Stimulated activated CD8-positive, alpha-beta memory T cell treated with anti-CD3 and anti-CD28 coated beads, Interleukin-4, amount 100 ng/mL, for 1 hour (primary cell): Measurements from ENCODE around the gene LINGO3.

Experiments used
- DNase-seq, 2 donors: peaks; one replicate each; pipeline ENCODE4 v3.0.0-alpha.2; 2020; ENCODE audit warnings: low read depth in 2 of 2, low spot score in 1 of 2

The LINGO3 gene

DNA sequence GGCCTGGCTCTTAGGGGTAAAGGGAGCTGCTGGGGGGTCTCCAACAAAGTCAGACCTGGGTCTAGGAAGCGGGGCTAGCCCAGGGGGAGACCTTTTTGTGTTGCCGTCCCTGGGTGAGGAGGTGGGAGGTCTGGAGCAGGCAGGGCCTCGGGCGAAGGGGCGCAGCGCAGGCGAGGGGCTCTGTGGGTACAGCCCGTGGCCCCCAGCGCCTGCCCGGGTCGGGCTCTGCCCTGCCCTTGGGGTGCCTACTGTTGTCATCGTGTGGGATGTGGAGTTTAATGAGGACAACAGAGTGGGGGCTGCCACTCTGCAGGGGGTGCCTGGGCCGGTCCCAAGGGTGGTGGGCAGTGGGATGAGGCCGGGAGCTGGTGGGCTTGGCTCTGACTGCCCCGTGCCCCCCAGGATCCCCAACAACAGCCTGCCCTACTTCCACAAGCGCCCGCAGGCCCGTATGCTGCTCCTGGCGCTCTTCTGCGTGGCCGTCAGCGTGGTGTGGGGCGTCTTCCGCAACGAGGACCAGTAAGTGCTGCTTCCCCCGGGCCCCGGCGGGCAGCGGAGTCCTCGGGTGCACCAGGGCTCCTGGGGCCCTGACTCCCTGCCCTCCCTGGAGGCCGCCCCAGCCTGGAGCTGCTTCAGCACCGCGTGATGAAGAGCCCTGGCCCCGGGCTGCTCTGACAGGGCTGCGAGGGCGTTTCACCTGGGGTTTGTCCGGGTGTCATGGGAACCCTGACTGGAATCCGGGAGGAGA lies 32.7 kb upstream of the LINGO3 start:
- no peak for DNase-seq

DNA sequence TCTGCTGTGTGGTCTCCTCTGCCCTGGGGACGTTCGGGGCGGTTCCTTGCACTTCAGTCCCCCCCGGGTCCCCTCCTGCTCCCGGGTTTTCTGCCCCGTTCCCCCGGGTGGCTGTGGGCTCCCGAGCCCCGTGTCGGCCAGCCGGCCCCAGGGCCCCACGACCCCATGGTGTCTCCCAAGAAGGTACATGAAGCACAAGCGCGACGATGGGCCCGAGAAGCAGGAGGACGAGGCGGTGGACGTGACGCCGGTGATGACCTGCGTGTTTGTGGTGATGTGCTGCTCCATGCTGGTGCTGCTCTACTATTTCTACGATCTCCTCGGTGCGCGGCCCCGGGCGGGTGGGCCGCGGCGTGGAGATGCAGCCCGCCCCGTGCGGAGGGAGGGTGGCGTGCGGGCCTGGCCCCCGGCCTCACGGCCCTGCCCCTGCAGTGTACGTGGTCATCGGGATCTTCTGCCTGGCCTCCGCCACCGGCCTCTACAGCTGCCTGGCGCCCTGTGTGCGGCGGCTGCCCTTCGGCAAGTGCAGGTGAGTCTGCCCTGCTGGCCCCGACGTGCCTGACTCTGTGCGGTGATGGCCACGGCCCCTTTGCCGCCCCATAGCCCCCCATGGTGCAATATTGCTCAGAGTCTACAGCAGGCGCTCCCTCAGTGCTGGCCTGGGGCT lies 31.8 kb upstream of the LINGO3 start:
- DNase-seq, result no peak

DNA sequence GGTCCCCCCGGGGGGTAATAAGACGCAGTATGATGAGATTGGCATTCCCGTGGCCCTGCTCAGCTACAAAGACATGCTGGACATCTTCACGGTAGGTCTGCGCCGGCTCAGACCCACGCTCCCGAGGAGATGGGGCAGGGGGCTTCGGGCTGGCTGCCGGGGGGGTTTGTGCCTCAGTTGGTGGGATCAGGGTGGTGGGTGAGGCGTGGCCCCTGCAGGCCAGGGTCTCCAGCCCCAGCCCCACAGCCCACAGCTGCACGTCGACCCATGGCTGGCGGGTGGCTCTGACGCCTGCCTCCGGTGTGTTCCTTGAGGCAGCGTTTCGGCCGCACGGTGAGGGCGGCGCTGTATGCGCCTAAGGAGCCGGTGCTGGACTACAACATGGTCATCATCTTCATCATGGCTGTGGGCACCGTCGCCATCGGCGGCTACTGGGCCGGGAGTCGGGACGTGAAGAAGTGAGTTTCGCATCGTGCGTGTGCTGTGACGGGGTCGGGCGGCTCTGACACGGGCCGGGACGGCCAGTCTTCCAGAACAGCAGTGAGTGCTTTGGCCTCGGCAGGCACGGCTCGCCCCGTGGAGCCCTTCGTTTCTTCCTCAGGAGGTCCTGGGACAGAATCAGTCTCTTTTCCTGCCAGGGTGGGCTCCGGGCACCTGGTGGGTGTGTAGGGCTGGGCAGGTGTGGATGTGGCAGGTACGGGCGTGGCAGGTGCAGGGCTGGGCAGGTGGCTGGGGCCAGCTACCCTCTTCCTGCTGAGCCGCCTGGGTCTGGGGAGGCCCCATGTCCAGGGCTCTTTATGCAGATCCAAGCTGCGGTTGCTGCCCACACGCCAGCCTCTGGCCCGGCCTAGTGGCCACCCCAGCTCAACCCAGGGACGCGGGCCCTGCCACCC lies 31.0 kb upstream of the LINGO3 start:
- no peak for DNase-seq

DNA sequence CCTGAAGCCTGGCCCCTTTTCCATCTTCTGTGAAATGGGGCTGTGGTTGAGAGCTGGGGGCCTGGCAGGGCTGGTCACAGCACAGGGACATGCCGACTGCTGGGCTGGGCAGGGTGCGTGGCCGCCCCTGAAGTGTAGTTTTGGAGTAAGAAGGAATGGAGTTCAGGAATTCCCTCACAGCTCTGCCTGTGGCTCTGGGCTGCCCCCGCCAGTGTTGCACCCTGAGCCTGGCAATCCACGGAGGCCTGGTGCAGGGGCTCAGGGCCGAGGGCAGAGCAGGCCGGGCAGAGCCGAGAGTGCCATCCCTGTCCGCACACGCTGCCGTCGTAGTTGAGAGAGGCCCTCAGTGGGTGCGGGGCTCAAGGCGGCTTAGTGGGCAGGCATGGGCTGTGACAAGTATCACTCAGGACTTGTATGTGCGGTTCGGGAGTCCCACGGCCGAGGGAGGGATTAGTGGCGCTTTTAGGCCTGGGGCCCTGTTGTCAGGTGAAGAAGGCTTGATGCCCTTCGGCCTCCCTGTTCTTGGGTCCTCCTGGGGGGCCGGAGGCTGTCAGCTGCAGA lies 30.2 kb upstream of the LINGO3 start:
- no peak for DNase-seq

DNA sequence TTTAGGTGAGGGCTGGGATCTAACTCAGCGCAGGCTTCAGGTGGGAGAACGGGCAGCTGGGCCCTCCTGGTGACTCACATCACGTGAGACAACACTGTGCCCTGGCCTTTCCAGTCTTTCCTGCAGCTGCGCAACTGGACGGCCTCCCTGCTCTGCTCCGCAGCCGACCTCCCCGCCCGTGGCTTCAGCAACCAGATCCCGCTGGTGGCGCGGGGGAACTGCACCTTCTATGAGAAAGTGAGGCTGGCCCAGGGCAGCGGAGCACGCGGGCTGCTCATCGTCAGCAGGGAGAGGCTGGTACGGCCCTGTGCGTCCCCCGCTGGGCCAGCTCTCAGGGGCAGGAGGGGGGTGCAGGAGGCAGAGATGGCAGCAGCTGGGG lies 29.4 kb upstream of the LINGO3 start:
- no peak for DNase-seq

DNA sequence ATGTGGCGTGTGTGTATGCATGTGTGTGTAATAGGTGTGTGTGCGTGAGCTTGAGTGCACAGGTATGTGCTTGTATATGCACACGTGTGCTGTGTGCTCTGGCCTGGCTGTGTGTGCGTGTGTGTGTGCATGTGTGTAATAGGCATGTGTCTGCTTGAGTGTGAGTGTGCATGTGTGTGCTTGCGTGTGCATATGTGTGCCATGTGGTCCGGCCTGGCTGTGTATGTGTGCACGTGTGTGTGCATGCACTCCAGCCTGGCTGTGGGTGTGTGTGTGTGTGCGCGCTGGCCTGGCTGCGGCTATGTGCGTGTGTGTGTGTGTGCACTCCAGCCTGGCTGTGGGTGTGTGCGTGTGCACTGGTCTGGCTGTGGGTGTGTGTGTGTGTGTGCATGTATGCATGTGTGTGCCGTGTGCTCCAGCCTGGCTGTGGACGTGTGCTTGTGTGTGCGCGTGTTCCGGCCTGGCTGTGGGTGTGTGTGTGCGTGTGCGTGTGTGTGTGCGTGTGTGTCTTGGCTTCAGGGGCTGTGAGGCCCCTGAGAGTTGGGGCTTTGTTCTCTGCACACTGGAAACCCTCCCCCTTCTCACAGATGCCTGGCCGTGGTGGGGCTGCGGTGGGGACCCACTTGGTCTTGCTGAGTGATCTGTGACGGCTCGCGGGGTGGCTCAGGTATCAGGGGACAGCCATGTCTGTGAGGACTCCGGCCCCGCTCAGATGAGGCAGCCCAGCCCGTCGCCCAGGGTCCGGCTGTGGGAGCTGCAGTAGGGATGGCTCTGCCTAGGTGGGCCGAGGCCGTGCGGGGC lies 28.8 kb upstream of the LINGO3 start:
- no peak for DNase-seq

DNA sequence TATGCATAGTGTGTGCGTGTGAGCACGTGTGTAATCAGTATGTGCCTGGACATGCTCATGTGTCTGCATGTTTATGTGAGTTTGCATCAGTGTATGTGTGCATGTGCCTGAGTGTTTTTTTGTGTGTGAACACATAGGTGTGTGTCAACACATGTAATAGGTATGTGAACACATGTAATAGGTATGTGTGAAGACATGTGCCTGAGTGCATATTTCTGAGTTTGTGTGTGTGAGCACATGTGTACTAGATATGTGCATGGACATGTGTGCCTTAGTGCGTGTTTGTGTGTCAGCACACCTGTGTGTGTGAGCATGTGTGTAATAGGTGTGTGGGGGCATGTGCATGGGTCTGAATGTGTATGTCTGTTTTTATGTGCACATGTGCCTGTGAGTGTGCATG lies 27.9 kb upstream of the LINGO3 start:
- no peak for DNase-seq

DNA sequence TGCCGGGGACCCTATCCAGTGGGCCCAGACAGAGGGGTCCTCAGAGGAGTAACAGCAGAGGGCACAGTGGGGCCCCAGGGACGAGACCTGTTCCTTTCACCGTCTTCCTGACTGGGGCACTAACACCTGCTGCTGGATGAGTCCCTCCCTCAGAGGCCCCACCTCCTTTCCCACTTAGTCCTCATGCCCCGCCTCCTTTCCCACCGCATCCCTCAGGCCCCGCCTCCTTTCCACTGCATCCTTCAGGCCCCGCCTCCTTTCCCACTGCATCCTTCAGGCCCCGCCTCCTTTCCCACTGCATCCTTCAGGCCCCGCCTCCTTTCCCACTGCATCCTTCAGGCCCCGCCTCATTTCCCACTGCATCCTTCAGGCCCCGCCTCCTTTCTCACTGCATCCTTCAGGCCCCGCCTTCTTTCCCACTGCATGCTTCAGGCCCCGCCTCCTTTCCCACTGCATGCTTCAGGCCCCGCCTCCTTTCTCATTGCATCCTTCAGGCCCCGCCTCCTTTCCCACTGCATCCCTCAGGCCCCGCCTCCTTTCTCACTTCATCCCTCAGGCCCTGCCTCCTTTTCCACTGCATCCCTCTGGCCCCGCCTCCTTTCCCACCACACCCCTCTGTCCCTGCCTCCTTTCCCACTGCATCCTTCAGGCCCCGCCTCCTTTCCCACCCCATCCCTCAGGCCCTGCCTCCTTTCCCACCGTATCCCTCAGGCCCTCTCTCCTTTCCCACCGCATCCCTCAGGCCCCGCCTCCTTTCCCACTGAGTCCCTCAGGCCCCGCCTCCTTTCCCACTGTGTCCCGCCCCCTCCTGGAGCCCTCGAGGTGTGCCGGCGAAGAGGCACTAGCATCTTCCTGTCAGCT lies 27.3 kb upstream of the LINGO3 start:
- DNase-seq, result no peak

DNA sequence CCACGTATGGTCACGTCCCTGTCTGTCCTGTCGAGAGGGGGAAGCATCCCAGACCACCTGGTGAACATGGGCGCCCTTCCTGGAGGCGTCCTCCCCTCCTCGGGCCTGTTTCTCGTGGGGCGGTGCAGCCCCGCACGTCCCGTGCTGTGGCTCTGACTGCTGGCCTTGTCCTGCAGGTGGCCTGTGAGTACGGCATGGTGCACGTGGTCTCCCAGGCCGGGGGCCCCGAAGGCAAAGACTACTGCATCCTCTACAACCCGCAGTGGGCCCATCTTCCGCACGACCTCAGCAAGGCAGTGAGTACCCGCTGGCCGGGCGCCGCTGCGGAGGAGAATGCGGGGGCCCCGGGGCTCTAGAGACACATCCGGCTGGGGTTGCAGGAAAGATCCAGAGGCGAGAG lies 26.5 kb upstream of the LINGO3 start:
- no peak for DNase-seq

DNA sequence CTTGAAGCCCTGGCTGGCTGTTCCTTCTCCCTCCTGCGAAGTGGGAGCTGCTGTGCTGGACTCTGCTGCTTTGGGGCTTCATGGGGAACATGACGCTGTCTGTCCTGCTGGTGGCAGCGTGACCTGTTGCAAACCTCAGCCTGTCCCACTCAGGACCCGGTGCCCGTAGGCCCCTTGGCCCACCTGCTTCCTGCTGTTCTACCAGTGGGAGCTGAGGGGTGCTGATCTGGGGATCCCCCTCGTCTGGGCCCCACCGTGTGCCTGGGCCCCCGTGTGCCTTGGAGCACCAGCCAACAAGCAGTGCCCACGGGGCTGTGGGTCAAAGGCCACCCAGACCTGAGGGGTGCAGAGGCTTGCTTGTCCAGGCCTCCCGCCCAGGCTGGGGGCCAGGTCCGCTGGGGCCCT lies 25.9 kb upstream of the LINGO3 start:
- DNase-seq, result no peak

DNA sequence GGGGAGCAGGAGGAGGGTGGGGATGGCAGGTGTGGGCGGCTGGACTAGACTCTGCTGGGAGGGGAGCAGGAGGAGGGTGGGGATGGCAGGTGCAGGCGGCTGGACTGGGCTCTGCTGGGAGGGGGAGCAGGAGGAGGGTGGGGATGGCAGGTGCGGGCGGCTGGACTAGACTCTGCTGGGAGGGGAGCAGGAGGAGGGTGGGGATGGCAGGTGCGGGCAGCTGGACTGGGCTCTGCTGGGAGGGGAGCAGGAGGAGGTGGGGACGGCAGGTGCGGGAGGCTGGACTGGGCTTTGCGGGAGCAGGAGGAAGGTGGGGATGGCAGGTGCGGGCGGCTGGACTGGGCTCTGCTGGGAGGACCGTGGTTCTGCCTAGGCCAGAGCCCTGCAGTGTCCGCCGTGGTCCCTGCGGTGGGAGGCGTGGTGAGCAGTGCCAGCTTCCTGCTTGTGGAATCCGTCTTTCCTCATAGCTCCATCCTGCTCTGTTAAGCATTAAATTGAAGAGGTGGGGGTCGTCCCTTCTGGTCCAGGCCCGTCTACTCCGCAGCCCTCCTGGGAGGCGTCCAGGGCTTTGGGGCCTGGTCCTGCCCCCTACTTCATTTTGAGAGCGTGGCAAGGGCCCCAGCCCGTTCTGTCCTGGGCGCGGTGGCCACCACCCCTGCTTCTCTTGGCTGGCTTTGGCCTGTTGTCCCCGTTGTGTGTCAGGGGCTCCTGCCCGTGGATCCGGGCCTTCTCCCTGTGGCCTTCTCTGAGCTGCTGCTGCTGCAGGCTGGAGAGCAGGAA lies 25.3 kb upstream of the LINGO3 start:
- no peak for DNase-seq

DNA sequence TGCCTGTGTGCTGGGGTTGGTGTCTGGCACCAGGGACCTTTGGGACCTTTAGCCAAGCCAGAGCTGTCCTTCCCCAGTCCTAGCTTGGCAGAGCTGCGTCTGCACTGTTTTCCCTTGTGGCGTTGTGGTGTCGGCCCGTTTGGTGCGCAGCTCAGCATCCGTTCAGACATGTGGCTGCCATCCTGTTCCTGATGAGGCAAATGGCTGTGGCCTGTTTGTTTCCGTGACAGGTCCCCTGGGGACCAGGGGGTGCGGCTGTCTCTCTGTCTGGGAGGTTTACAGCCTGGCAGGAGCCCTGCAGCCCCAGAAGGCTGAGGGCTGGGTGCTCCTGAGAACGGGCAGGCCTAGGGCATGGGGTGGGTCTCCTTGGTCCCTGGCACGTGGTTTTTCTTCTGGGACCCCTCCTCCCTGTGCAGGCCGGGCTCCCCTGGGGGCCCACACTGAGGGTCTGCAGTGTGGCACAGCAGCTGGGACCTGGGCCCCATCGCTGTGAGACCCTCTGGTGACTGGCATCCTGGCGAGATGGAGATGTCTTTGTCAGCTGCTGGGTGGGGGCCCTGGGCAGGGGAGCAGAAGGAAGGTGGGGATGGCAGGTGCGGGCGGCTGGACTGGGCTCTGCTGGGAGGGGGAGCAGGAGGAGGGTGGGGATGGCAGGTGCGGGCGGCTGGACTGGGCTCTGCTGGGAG lies 24.5 kb upstream of the LINGO3 start:
- DNase-seq, result peak in 1 of 2 donors; percentile 16

DNA sequence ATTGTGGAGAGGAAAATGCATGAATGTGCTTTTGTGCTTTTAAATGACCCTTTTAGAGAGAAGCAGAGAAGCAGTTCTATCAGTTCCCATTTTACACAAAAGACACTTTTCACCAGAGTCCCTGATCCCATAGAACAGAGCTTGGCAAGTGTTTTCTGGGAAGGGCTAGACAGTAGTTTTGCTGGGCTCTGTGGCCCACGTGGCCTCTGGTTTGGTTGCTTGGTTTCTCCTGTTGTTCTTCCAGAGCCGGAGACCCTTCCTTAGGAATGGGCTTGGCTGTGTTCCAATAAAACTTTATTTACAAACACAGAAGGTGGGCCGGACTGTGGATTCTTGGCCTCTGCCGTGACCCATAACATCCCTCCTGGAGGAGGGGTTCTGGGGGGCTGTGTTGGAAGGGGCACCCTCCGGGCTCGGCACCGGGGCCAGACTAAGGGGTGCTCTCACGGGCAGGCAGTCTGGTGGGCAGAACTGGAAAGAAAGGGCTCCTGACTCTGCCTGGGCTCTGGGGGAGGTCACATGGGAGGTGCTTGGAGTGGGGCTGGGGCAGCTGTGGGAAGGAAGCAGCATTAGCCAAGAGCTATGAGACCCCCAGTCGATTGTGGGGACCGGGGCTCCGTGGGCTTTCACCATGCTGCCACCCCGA lies 23.8 kb upstream of the LINGO3 start:
- DNase-seq, result no peak

DNA sequence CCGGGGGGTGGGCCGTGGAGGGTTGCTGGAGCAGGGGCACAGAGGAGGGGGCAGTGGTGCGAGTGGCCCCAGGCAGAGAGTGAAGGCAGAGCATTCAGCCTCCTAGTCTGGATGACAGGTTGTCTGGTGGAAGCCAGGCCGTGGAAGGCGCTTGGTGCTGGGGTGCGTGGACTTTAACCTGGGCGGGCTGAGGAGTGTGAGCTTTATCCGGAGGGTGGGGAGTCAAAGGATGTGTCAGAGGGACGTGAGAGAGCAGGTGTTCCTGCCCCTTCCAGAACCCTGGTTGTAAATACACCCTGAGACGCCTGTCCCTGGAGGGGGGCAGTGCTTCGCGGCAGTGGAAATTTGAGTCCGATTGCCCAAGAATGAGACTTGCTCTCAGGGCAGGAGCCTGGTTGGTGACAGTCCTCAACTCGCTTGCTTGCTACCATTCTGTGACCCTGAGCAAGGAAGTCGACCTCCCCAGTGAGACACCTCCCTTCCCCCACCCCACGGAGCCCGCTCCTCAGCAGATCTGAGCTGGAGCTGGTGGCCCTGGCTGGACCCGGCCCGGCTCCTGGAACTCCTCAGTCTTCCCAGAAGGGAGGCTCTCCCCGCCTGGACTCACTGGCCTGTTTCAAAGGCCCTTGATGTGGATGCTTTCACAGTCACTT lies 22.8 kb upstream of the LINGO3 start:
- DNase-seq, result no peak

DNA sequence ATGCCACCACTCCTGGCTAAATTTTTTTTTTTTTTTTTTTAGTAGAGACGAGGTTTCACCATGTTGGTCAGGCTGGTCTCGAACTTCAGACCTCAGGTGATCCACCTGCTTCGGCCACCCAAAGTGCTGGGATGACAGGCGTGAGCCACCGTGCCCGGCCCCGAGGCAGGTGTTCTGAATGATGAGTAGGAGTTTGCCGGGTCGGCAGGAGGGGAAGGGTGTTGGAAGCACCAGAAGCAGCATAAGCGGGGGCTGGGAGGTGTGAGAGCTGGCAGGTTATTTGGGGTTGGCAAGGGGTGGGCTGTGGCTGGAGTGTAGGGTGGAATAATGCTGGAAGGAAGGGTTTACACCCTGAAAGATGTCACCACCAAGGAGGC lies 22.3 kb upstream of the LINGO3 start:
- DNase-seq, result no peak

DNA sequence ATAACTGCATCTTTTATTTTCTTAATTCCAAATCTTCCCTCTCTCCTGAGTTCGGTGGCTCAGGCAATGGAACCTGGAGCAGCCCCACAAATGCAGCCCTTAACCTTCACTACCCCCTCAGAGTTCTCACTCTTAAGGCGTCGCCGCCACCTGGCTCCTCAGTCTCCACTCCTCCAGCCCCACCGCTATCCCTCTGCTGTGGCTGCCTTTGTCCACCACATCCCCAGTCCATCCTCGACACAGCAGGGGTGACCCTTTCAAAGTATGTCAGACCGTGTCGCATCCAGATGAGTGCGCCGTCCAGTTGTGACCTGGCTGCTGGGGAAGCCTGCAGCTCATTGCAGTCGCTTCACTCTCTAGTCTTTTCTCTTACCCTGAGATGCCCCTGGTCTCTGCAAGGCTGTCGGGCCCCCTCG lies 21.6 kb upstream of the LINGO3 start:
- DNase-seq, result no peak

DNA sequence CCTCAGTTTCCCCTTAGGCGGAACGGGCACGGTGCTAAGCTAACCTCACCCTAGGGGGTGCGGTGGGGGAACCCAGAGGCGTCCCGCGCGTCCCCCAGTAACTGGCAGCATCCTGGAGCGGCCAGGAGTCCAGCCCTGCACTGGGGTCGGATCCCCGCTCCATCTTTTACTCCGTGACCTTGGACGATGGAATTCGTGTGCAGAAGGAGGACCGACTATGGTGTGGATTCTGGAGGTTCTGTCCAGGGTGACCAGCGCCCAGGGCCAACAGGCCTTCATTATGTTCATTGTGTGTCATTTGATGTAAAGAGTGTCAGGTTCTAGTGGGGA lies 21.2 kb upstream of the LINGO3 start:
- DNase-seq, result no peak
